ENCODE results near the gene MACROD2. TPM values are rescaled to one million over a fixed set of nuclear protein-coding genes. Genes with fewer than 3 reads are reported as not detected.
"Not testable (repeated sequence)": the region's sequence is repeated elsewhere in the genome, so short reads cannot be mapped to it uniquely, and the experiment has no call there.

Gene MACROD2
- total RNA-seq, 2 experiments from 2014 or later = not detected

DNA sequence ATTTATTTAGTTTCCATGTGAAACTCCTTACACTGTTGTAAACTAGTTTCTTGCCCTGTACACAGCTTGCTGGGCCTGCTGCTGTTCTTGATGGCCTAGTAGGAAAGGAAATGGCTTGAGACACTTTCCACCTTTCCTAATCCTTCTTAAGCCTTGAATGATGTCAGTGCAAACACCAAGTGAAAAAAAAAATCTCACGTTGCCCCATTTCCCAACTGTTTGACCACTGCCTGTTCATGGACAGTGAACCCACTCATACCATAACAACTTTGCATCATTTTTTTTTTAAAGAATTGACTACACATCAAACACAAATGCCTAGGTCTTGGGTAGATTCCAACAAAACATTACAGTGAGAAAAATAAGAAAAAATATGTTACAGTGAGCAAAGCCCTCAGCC is 995.7 kb downstream of the MACROD2 start:
- ChIA-PET CTCF (no interaction called here), POLR2A (no interaction called here)
- no peak for DNase-seq
- intact Hi-C loops (cut with micrococcal nuclease) = no loop called here
- peaks cover 21% of the 10 kb centered on the region for H3K9me3 Mint-ChIP-seq
- H3K27me3 Mint-ChIP-seq = no peaks in the 10 kb centered on the region
- no peaks in the 10 kb centered on the region for H3K36me3 Mint-ChIP-seq
- H3K4me1 Mint-ChIP-seq (ENCODE audit: low read depth) = no peaks in the 10 kb centered on the region
- no peak overlapping the region for H3K27ac Mint-ChIP-seq
- no peak overlapping the region for H3K4me3 Mint-ChIP-seq

DNA sequence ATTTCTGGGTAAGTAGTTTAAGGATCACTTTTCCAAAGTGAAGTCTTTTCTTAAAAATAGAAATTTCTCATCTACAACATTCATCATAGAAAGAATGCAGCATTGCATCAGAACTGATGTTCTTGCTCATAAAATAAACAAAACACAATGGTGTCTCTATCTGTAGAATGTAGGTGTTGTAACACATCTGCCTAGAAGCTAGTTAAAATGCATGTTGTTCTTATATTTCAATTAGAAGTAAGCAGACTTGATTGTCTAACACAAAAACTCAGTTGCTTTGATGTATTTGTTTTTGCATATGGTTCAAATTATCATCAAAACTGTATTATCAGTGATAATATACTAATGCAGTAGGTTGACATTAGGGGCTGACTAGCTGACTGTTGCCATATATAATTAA is 996.8 kb downstream of the MACROD2 start:
- intact Hi-C loops (cut with micrococcal nuclease) = no loop called here
- H3K4me1 Mint-ChIP-seq (ENCODE audit: low read depth) = no peaks in the 10 kb centered on the region

DNA sequence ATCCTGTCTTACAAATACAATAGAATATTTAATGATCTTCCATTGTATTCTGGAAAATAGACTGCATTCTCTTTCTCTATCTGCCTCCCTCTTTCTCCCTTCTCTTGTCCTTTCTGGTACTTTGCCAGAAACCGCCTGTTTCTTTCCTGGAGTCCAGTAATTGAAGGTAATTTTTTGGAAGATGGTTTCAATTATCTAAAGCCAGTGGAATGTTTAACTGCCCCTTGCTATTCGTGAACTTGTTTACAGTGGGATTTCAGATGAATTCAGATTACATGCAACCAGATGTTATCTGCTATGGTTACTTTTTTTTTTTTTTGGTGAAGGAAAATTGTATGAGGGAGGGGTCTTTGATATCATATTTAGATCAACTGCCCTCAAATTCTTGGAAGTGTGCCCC is 997.6 kb downstream of the MACROD2 start:
- Mint-ChIP-seq H3K9me3 (peaks cover 20% of the 10 kb centered on the region), H3K4me1 (ENCODE audit: low read depth) (no peaks in the 10 kb centered on the region), H3K27me3 (no peaks in the 10 kb centered on the region), H3K4me3 (no peak overlapping the region), H3K27ac (no peak overlapping the region), H3K36me3 (no peaks in the 10 kb centered on the region)
- intact Hi-C loops (cut with micrococcal nuclease) = no loop called here
- ChIA-PET CTCF (no interaction called here), POLR2A (no interaction called here)
- no peak for DNase-seq

More for the DNA sequence above, 996.8 kb downstream of the MACROD2 start:
- H3K27me3 Mint-ChIP-seq = no peaks in the 10 kb centered on the region
- no peak for DNase-seq
- H3K27ac Mint-ChIP-seq = no peak overlapping the region
- no peaks in the 10 kb centered on the region for H3K36me3 Mint-ChIP-seq
- peaks cover 15% of the 10 kb centered on the region for H3K9me3 Mint-ChIP-seq
- ChIA-PET CTCF (no interaction called here), POLR2A (no interaction called here)
- no peak overlapping the region for H3K4me3 Mint-ChIP-seq

DNA sequence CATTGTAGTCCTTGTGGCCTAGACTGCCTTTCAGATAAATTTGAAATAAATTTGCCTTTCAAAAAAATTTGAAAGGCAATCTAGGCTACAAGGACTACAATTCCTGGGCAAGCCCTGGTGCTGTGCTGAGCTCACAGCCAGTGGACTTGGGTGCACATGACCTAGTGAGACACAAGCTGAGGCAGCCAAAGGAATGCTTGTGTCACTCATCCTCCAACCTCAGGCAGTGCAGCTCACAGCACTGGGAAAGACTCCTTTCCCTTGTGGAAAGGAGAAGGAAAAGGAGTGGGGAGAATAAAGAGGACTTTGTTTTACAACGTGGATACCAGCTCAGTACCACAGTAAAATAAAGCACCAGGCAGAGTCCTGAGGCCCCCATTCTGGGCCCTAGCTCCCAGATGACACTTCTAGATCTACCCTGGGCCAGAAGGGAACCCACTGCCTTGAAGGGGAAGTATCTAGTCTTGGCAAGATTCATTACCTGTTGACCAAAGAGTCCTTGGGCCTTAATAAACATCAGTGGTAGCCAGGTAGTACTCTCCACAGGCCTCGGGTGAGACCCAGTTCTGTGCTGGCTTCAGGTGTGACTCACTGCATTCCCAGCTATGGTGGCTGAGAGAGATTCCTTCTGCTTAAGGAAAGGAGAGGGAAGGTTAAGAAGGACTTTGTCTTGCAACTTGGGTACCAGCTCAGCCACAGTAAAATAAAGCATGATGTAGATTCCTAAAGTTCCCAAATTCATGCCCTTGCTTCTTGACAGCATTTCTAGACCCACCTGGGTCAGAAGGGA is 1001.8 kb downstream of the MACROD2 start:
- H3K4me3 Mint-ChIP-seq = no peak overlapping the region
- intact Hi-C loops (cut with micrococcal nuclease) = no loop called here
- no peaks in the 10 kb centered on the region for H3K36me3 Mint-ChIP-seq
- ChIA-PET CTCF (no interaction called here), POLR2A (no interaction called here)
- H3K4me1 Mint-ChIP-seq (ENCODE audit: low read depth) = no peaks in the 10 kb centered on the region
- no peak for DNase-seq
- peaks cover 21% of the 10 kb centered on the region for H3K9me3 Mint-ChIP-seq
- no peaks in the 10 kb centered on the region for H3K27me3 Mint-ChIP-seq
- no peak overlapping the region for H3K27ac Mint-ChIP-seq

DNA sequence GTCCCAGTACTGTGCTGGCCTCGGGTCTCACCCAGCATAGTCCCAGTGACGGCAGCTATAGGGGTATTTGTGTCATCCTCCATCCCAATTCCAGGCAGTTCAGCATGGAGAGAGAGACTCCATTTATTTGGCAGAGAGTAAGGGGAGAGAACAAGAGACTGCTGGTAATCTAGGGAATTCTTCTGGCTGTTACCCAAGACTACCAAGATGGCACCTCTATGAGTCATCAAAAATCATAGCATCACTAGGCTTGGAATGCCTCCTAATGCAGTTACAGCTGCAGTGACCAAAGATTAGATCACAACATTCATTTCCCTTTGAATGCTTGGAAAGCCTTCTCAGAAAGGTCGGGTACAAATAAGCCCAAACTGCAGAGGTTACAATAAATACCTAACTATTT is 1002.5 kb downstream of the MACROD2 start:
- DNase-seq = no peak
- Mint-ChIP-seq H3K27ac (no peak overlapping the region), H3K4me3 (no peak overlapping the region), H3K36me3 (no peaks in the 10 kb centered on the region), H3K27me3 (no peaks in the 10 kb centered on the region), H3K4me1 (ENCODE audit: low read depth) (no peaks in the 10 kb centered on the region), H3K9me3 (peaks cover 26% of the 10 kb centered on the region)
- POLR2A ChIA-PET = no interaction called here
- CTCF ChIA-PET = no interaction called here
- intact Hi-C loops (cut with micrococcal nuclease) = no loop called here

DNA sequence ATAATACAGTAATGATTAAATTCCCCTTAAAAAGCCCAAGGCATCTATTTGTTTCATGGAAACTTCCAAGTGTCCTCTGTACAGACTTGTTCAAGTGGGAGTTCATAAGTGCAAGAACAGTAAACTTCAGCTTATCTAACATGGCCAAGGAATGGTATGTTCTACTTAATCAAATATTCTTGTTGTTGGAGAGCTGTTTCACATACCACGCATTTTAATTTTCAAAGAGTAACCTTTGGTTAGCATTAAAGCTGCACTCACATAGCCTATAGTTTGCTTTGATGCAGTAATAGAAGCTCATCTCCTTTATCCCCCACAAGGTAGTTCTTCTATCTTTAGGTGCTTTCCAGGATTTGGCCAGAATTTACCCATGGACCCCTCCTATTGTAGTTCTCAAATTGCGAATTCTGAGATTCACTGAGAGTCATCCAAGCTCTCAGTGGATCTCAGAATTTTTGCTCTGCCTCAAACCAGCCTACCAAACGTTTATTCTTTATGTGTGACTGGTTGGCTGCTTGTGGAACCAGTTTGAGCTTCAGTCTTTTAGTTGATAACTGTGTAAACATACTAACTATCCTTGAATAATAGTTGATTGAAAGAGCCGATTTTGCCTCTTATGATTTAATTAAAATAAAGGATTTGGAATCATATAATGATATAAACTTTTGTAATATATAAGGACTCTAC is 1010.1 kb downstream of the MACROD2 start:
- intact Hi-C loops (cut with micrococcal nuclease) = no loop called here
- POLR2A ChIA-PET = no interaction called here
- DNase-seq = no peak
- Mint-ChIP-seq H3K4me1 (ENCODE audit: low read depth) (no peaks in the 10 kb centered on the region), H3K36me3 (no peaks in the 10 kb centered on the region), H3K27me3 (no peaks in the 10 kb centered on the region), H3K4me3 (no peak overlapping the region), H3K9me3 (peaks cover 14% of the 10 kb centered on the region), H3K27ac (no peak overlapping the region)
- CTCF ChIA-PET = no interaction called here

DNA sequence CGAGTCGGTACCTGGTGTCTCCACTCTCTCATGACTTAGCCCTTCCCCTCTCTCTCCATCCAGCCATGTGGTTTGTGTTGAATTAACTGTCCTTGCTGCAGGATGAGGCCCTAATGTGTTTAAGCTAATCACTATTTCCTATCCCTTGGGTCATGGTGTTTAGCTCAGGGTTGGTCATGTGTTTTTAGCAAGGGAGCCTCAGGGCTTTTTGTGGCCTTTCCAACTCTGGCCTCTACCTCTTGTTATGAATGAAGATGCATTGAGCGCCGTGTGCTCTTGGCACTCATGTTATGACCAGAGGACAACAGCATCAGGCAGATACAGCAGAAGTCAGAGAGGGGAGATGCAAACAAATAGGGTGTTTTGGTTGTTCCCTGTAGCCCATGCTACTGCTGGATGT is 1016.3 kb downstream of the MACROD2 start:
- CTCF ChIA-PET = no interaction called here

DNA sequence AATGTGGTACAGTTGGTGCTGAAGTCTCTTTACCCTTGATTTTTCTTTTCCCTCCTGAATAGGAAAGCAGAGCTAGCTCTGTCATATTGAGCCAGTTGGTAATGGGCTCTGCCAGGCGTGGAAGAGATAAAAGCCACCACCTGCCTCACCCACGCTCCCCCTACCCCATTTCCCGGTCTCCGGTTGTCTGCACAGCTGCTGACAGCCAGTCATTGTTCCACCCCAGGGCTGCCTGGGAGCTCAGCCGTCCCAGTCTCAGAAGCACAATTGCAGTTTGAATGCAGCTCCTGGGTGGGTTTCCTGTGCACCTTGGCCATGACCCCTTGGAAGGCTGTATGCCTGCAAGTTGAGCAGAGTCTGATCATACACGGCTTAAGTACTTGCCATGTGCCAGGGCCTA is 1017.2 kb downstream of the MACROD2 start:
- Mint-ChIP-seq H3K36me3 (no peaks in the 10 kb centered on the region), H3K9me3 (no peaks in the 10 kb centered on the region)
- intact Hi-C loops (cut with micrococcal nuclease) = no loop called here

More for the DNA sequence above, 1016.3 kb downstream of the MACROD2 start:
- Mint-ChIP-seq H3K4me1 (ENCODE audit: low read depth) (no peaks in the 10 kb centered on the region), H3K4me3 (no peak overlapping the region), H3K9me3 (no peaks in the 10 kb centered on the region), H3K27ac (no peak overlapping the region), H3K36me3 (no peaks in the 10 kb centered on the region), H3K27me3 (no peaks in the 10 kb centered on the region)
- POLR2A ChIA-PET = no interaction called here
- intact Hi-C loops (cut with micrococcal nuclease) = no loop called here
- no peak for DNase-seq

DNA sequence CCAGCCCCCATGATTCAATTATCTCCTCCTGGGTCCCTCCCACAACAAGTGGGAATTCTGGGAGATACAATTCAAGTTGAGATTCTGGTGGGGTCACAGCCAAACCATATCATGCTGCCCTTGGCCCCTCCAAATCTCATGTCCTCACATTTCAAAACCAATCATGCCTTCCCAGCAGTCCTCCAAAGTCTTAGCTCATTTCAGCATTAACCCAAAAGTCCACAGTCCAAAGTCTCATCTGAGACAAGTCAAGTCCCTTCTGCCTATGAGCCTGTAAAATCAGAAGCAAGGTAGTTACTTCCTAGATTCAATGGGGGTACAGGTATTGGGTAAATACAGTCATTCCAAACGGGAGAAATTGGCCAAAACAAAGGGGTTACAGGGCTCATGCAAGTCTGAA is 1021.6 kb downstream of the MACROD2 start:
- H3K27me3 Mint-ChIP-seq; H3K4me1 Mint-ChIP-seq (ENCODE audit: low read depth); DNase-seq; CTCF ChIA-PET; H3K36me3 Mint-ChIP-seq; POLR2A ChIA-PET; H3K4me3 Mint-ChIP-seq; intact Hi-C loops (cut with micrococcal nuclease); H3K9me3 Mint-ChIP-seq; H3K27ac Mint-ChIP-seq: not testable (repeated sequence)

More for the DNA sequence above, 1017.2 kb downstream of the MACROD2 start:
- Mint-ChIP-seq H3K4me1 (ENCODE audit: low read depth) (no peaks in the 10 kb centered on the region), H3K27me3 (no peaks in the 10 kb centered on the region), H3K27ac (no peak overlapping the region), H3K4me3 (no peak overlapping the region)
- CTCF ChIA-PET = no interaction called here
- DNase-seq = no peak
- POLR2A ChIA-PET = no interaction called here

DNA sequence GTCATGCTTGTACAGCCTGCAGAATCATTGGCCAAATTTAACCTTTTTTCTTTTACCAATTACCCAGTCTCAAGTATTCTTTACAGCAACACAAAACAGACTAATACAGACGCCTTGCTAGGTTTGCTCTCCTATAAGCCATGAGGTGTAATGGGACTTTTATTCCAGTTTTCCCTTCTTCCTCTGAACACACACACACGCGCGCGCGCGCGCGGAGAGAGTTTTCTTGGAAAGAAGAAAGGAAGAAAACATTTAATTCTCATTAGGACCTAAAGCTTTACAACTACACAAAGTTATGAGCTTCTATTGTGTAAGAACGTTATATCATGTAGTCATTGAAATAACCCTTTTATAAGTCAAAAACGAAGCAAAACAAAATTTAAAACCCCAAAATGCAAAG is 1023.6 kb downstream of the MACROD2 start:
- peaks cover 10% of the 10 kb centered on the region for H3K9me3 Mint-ChIP-seq
- no peaks in the 10 kb centered on the region for H3K4me1 Mint-ChIP-seq (ENCODE audit: low read depth)
- no peak for DNase-seq
- H3K27ac Mint-ChIP-seq = no peak overlapping the region
- no peak overlapping the region for H3K4me3 Mint-ChIP-seq
- intact Hi-C loops (cut with micrococcal nuclease) = no loop called here
- no peaks in the 10 kb centered on the region for H3K36me3 Mint-ChIP-seq
- ChIA-PET CTCF (no interaction called here), POLR2A (no interaction called here)
- no peaks in the 10 kb centered on the region for H3K27me3 Mint-ChIP-seq

DNA sequence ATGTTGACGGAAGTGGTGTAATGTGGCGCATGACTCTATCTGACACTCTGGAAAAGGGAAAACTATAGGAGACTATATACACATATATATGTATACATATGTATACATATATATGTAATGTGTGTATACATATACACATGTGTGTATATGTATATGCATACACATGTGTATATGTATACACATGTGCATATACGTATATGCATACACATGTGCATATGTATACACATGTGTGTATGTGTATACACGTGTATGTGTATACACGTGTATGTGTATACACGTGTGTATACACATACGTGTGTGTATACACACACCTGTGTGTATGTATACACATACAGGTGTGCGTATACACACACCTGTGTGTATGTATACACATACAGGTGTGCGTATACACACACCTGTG is 1025.5 kb downstream of the MACROD2 start:
- CTCF ChIA-PET = no interaction called here
- H3K27ac Mint-ChIP-seq = no peak overlapping the region
- H3K27me3 Mint-ChIP-seq = no peaks in the 10 kb centered on the region
- POLR2A ChIA-PET = no interaction called here
- H3K36me3 Mint-ChIP-seq = no peaks in the 10 kb centered on the region
- H3K9me3 Mint-ChIP-seq = peaks cover 10% of the 10 kb centered on the region
- intact Hi-C loops (cut with micrococcal nuclease) = no loop called here
- DNase-seq = no peak
- no peaks in the 10 kb centered on the region for H3K4me1 Mint-ChIP-seq (ENCODE audit: low read depth)
- no peak overlapping the region for H3K4me3 Mint-ChIP-seq

DNA sequence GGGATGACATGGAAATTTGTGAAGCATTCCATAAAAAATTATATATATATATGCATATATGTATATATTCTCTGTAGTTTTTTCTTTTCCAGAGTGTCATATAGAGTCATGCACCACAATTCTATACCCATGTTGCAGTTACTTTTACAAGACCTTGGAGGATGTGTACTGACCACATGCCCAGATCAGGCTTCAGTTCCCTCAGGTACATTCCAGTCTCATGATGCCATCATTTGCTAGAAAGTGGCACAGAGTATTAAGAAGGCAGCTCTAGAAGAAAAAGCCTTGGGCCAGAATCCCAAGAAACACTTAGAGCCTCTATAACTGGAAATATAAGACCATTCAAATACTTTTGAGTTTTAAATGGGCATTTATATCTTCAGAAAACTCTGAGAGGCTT is 1027.6 kb downstream of the MACROD2 start:
- ChIA-PET CTCF (no interaction called here), POLR2A (no interaction called here)
- Mint-ChIP-seq H3K4me1 (ENCODE audit: low read depth) (no peaks in the 10 kb centered on the region), H3K27me3 (no peaks in the 10 kb centered on the region), H3K27ac (no peak overlapping the region), H3K4me3 (no peak overlapping the region), H3K36me3 (no peaks in the 10 kb centered on the region), H3K9me3 (peaks cover 13% of the 10 kb centered on the region)
- no peak for DNase-seq
- intact Hi-C loops (cut with micrococcal nuclease) = no loop called here

DNA sequence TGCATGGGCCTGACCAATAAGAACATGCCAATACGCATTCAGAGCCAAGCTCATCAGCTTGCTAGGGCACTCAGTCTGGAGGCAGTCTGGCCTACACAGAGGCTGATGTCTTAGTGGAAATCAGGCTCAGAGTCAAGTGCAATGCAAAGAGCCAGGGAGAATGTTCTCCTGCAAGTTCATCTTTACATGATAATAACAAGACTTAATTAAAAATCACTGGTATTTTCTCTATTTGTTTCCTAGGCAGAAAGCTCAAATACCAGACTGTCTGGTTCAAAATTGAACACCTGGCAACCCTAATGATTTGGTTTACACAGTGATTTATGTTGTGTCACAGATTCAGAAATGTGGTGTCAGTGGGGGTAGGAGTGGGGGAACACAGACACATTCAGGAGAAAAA is 1031.4 kb downstream of the MACROD2 start:
- H3K4me3 Mint-ChIP-seq = no peak overlapping the region
- no peaks in the 10 kb centered on the region for H3K4me1 Mint-ChIP-seq (ENCODE audit: low read depth)
- no peaks in the 10 kb centered on the region for H3K27me3 Mint-ChIP-seq
- H3K27ac Mint-ChIP-seq = no peak overlapping the region
- intact Hi-C loops (cut with micrococcal nuclease) = no loop called here
- ChIA-PET CTCF (no interaction called here), POLR2A (no interaction called here)
- H3K36me3 Mint-ChIP-seq = no peaks in the 10 kb centered on the region
- no peak for DNase-seq
- peaks cover 18% of the 10 kb centered on the region for H3K9me3 Mint-ChIP-seq
